Right atrium auricular region (tissue), 2 donors: ENCODE data around the gene TNK1. TPM values are rescaled to one million over a fixed set of nuclear protein-coding genes. Genes with fewer than 3 reads are reported as not detected.

Source experiments
- DNase-seq: peaks from one replicate; pipeline ENCODE4 v3.0.0-alpha.2; 2019; ENCODE audit warnings: low spot score
- H3K27ac ChIP-seq, 2 donors: fragments of 200-600 bp; sonication (generic); 1 replicate in 1 of 2; 2 replicates in 1 of 2; pipeline ENCODE4 v1.5.1; 2016 to 2019
- H3K27me3 ChIP-seq, 2 donors: fragments of 200-600 bp; sonication (generic); one replicate each; pipeline versions ENCODE4 v1.5.1 to v1.6.0; 2017 to 2019
- H3K36me3 ChIP-seq: fragments of 200-600 bp; sonication (generic); one replicate; pipeline ENCODE4 v1.5.1; 2016
- H3K4me1 ChIP-seq, 2 donors: fragments of 200-600 bp; sonication (generic); one replicate each; pipeline versions ENCODE4 v1.5.1 to v1.6.0; 2017 to 2019
- H3K4me3 ChIP-seq, 2 donors: fragments of 200-600 bp; sonication (generic); 1 replicate in 1 of 2; 2 replicates in 1 of 2; pipeline ENCODE4 v1.5.1; 2017 to 2019; ENCODE audit warnings: mild to moderate bottlenecking in 1 of 2, moderate library complexity in 1 of 2
- H3K9me3 ChIP-seq, 2 donors: fragments of 200-600 bp; sonication (generic); one replicate each; pipeline ENCODE4 v1.5.1; 2019
- CTCF ChIP-seq, 2 donors: fragments of 200-600 bp; sonication (generic); IDR thresholded peaks; one replicate each; pipeline ENCODE4 v1.5.1; 2019; ENCODE audit warnings: antibody characterized with exemption in 2 of 2
- total RNA-seq, 2 donors: library from RNA; depleted of rRNA; stranded (reverse); fragments of >200 nt; gene quantifications; one replicate each; pipeline ENCODE4 v1.1.0, GENCODE V29; 2016

The TNK1 gene
- total RNA-seq, 2 donors from 2014 or later = 4.1 to 4.8 TPM

- peak overlapping the region; percentile 83 to 85 for H3K27ac ChIP-seq
- peaks cover 0 to 57% of the 10 kb centered on the region in 2 donors for H3K4me1 ChIP-seq
- TF ChIP-seq CTCF (IDR thresholded peaks at IDR 0.05) = no peak
- no peak for DNase-seq
- no peaks in the 10 kb centered on the region for H3K36me3 ChIP-seq
- H3K4me3 ChIP-seq = peak overlapping the region; percentile 42 to 60
- peaks cover 0 to 9% of the 10 kb centered on the region in 2 donors for H3K27me3 ChIP-seq
- H3K9me3 ChIP-seq = no peaks in the 10 kb centered on the region
Observed at GRCh38 chr17:7438656-7439460, 58.0 kb downstream of the TNK1 start.

Other genes starting within 250 kb of the TNK1 start
- 1 to 10 TPM in 1 of 2 donors, not detected in 1; 1.6 TPM for gene ASGR1, start 201.7 kb upstream of the TNK1 start, total RNA-seq
- gene DLG4, start 161.3 kb upstream of the TNK1 start, total RNA-seq = 10 to 100 TPM; 15.1 to 33.4 TPM
- 100 to 1,000 TPM; 695 to 758 TPM for gene ACADVL, start 161.2 kb upstream of the TNK1 start, total RNA-seq
- gene DVL2, start 146.6 kb upstream of the TNK1 start, total RNA-seq = 10 to 100 TPM; 18.1 to 19.9 TPM
- gene PHF23, start 141.6 kb upstream of the TNK1 start, total RNA-seq = 10 to 100 TPM in 1 of 2 donors, 1 to 10 TPM in 1; 10.0 to 22.4 TPM
- gene GABARAP, start 138.6 kb upstream of the TNK1 start, total RNA-seq = 100 to 1,000 TPM; 226 to 469 TPM
- gene CTDNEP1, start 129.4 kb upstream of the TNK1 start, total RNA-seq = 10 to 100 TPM; 55.0 to 77.2 TPM
- gene ELP5, start 128.9 kb upstream of the TNK1 start, total RNA-seq = 10 to 100 TPM; 28.1 to 70.7 TPM
- 1 to 10 TPM in 1 of 2 donors, not detected in 1; 2.3 TPM for gene CLDN7, start 118.6 kb upstream of the TNK1 start, total RNA-seq
- gene SLC2A4, start 99.4 kb upstream of the TNK1 start, total RNA-seq = 100 to 1,000 TPM in 1 of 2 donors, 10 to 100 TPM in 1; 70.3 to 151 TPM
- 1 to 10 TPM; 2.9 to 3.0 TPM for gene YBX2, start 86.5 kb upstream of the TNK1 start, total RNA-seq
- 100 to 1,000 TPM; 131 to 164 TPM for gene EIF5A, start 73.5 kb upstream of the TNK1 start, total RNA-seq
- gene GPS2, start 65.7 kb upstream of the TNK1 start, total RNA-seq = 10 to 100 TPM; 80.4 to 97.0 TPM
- gene NEURL4, start 51.8 kb upstream of the TNK1 start, total RNA-seq = 10 to 100 TPM in 1 of 2 donors, 1 to 10 TPM in 1; 9.5 to 12.8 TPM
- gene ACAP1, start 44.6 kb upstream of the TNK1 start, total RNA-seq = 1 to 10 TPM; 5.1 to 6.7 TPM
- 1 to 10 TPM; 4.2 to 6.9 TPM for gene KCTD11, start 28.9 kb upstream of the TNK1 start, total RNA-seq
- not detected for gene TMEM95, start 25.9 kb upstream of the TNK1 start, total RNA-seq
- 10 to 100 TPM; 17.2 to 21.6 TPM for gene PLSCR3, start 13.4 kb downstream of the TNK1 start, total RNA-seq
- 10 to 100 TPM; 43.4 to 64.8 TPM for gene TMEM256, start 23.0 kb downstream of the TNK1 start, total RNA-seq
- gene NLGN2, start 26.8 kb downstream of the TNK1 start, total RNA-seq = 10 to 100 TPM in 1 of 2 donors, 1 to 10 TPM in 1; 6.3 to 12.2 TPM
- not detected for gene SPEM1, start 39.2 kb downstream of the TNK1 start, total RNA-seq
- not detected for gene SPEM2, start 44.5 kb downstream of the TNK1 start, total RNA-seq
- not detected for gene SPEM3, start 47.8 kb downstream of the TNK1 start, total RNA-seq
- gene TMEM102, start 54.3 kb downstream of the TNK1 start, total RNA-seq = 1 to 10 TPM; 3.7 to 5.6 TPM
- 10 to 100 TPM; 18.6 to 20.9 TPM for gene FGF11, start 58.4 kb downstream of the TNK1 start, total RNA-seq
- gene CHRNB1, start 64.0 kb downstream of the TNK1 start, total RNA-seq = 10 to 100 TPM; 15.8 to 19.0 TPM
- 10 to 100 TPM; 50.5 to 67.3 TPM for gene ZBTB4, start 98.5 kb downstream of the TNK1 start, total RNA-seq
- gene SLC35G6, start 100.4 kb downstream of the TNK1 start, total RNA-seq = not detected
- gene POLR2A, start 103.3 kb downstream of the TNK1 start, total RNA-seq = 10 to 100 TPM; 28.4 to 41.2 TPM
- gene TNFSF12, start 168.0 kb downstream of the TNK1 start, total RNA-seq = 10 to 100 TPM; 39.6 to 50.2 TPM
- 10 to 100 TPM; 11.0 to 16.9 TPM for gene TNFSF13, start 177.7 kb downstream of the TNK1 start, total RNA-seq
- 10 to 100 TPM; 45.9 to 56.1 TPM for gene SENP3, start 180.8 kb downstream of the TNK1 start, total RNA-seq
- gene CD68, start 198.5 kb downstream of the TNK1 start, total RNA-seq = 10 to 100 TPM; 16.2 to 54.2 TPM
- 10 to 100 TPM; 55.4 to 81.1 TPM for gene MPDU1, start 202.8 kb downstream of the TNK1 start, total RNA-seq
- 10 to 100 TPM in 1 of 2 donors, 1 to 10 TPM in 1; 5.6 to 11.5 TPM for gene SOX15, start 209.0 kb downstream of the TNK1 start, total RNA-seq
- gene FXR2, start 233.8 kb downstream of the TNK1 start, total RNA-seq = 10 to 100 TPM; 70.3 to 83.6 TPM
- 10 to 100 TPM; 56.0 to 78.5 TPM for gene SAT2, start 246.7 kb downstream of the TNK1 start, total RNA-seq
- gene SHBG, start 249.0 kb downstream of the TNK1 start, total RNA-seq = under 1 TPM in 1 of 2 donors, not detected in 1; 0.39 TPM